Measurements from ENCODE around the gene TNIK.

- TF ChIP-seq CTCF (IDR thresholded peaks at IDR 0.05) (no peak), MAX (IDR thresholded peaks at IDR 0.05; ENCODE audit: low read depth) (no peak), NFIC (IDR thresholded peaks at IDR 0.05; ENCODE audit: borderline replicate concordance) (no peak), POLR2AphosphoS5 (IDR thresholded peaks at IDR 0.05; ENCODE audit: low read depth, low read length) (no peak), GABPA (IDR thresholded peaks at IDR 0.05; ENCODE audit: low read depth) (no peak), RFX5 (IDR thresholded peaks at IDR 0.05; ENCODE audit: low read length) (no peak), FOXM1 (IDR thresholded peaks at IDR 0.05; ENCODE audit: low read depth) (no peak), EZH2phosphoT487 (IDR thresholded peaks at IDR 0.05; ENCODE audit: borderline replicate concordance, low read depth) (no peak), FOXJ3 (CRISPR knock-in tag; IDR thresholded peaks at IDR 0.05) (no peak), ELF1 (IDR thresholded peaks at IDR 0.05) (no peak), FOSL2 (IDR thresholded peaks at IDR 0.05; ENCODE audit: borderline replicate concordance, low read depth) (no peak), IRF3 (IDR thresholded peaks at IDR 0.05; ENCODE audit: low read depth, low read length) (no peak)
These were observed 211.6 kb downstream of the TNIK start for GRCh38 chr3:171248426-171249111.
